Endometrial microvascular endothelial cells (primary cell): Measurements from ENCODE around the gene AGO4. TPM values are rescaled to one million over a fixed set of nuclear protein-coding genes. Genes with fewer than 3 reads are reported as not detected.
"Not testable (repeated sequence)": the region's sequence is repeated elsewhere in the genome, so short reads cannot be mapped to it uniquely, and the experiment has no call there.

Experiments used
- in situ Hi-C: cut with HindIII; loops from 2 replicates; pipeline ENCODE4 v1.10.0; 2017; ENCODE audit warnings: low sequenced_read_pairs, low pct_unique_long_range_greater_than_20kb; ENCODE audit errors: inconsistent ontology term
- total RNA-seq: library from RNA; depleted of rRNA; stranded (reverse); fragments of >200 nt; gene quantifications from one replicate; pipeline ENCODE4 v1.2.3, GENCODE V29; 2015; ENCODE audit errors: inconsistent ontology term

The AGO4 gene
- total RNA-seq, 1 donor from 2014 or later: 6.1 TPM

GRCh38 chr1:35886577-35887431 lies 79.0 kb downstream of the AGO4 start:
- in situ Hi-C loops: no loop called here

DNA sequence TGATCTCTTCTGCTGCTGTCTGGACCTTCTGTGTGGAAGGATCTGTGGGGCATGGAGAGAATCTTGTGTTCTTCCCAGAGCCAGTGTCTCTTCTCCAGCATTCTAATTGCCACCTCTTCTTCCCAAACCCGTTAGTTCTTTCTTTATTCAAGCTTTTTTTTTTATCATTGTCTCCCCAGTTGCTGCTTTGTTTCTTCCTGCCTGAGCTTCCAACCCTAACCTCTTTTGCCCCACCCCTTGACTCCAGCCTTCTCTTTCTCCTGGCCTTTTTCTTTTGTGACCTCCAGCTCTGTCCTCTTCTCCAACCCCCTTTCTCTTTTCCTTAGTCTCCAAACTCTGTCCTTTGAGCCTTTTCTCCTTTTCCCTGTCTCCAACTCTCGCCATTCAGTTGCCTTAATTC lies 79.7 kb downstream of the AGO4 start:
- in situ Hi-C loops: no loop called here

GRCh38 chr1:35888255-35888654 lies 80.4 kb downstream of the AGO4 start:
- in situ Hi-C loops: no loop called here

GRCh38 chr1:35888981-35889380 lies 81.2 kb downstream of the AGO4 start:
- in situ Hi-C loops: not testable (repeated sequence)

DNA sequence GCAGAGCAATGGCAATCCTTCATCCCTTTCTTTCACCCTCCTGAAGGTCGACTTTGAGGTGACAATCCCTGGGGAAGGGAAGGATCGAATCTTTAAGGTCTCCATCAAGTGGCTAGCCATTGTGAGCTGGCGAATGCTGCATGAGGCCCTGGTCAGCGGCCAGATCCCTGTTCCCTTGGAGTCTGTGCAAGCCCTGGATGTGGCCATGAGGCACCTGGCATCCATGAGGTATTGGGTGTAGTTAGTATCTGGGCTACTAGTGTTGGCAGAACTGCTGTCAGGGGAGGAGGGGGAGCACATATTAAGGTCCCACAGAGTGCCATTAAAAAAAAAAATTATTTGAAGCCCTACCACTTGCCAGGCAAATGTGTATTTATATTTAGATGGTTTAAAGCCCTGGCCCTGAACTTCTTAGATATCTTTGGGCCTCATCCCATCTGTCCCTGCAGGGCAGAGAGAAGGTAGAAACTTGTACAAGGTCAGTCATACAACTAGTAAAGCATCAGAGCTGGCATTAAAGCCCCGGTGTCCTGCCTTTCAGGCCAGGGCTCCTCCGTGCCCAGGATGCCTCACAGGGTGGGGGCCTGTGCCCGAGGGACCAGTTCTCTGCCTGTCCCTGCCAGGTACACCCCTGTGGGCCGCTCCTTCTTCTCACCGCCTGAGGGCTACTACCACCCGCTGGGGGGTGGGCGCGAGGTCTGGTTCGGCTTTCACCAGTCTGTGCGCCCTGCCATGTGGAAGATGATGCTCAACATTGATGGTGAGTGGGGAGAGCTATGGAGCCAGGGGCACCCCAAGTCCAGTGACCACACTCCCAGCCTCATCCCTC lies 85.4 kb downstream of the AGO4 start:
- in situ Hi-C loops: no loop called here

GRCh38 chr1:35894183-35894582 lies 86.4 kb downstream of the AGO4 start:
- in situ Hi-C loops: no loop called here

DNA sequence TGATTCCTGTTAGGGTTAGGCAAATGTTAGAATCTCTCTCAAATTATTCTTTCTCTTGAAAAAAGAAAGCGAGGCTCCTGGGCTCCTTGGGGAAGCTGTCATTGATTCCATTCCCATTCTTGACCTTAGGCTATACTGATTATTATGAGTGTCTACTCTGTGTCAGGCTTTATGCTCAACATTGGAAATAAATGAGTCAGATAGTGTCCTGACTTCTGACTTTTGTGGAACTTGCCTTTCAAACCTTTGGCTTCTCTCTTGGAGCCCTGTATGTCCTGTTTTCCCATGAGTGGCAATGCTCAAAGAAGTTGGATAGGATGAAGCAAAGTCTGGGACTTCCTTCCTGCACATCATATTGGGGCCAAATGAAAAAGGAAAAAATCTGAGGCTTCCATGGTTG lies 86.8 kb downstream of the AGO4 start:
- in situ Hi-C loops: no loop called here

DNA sequence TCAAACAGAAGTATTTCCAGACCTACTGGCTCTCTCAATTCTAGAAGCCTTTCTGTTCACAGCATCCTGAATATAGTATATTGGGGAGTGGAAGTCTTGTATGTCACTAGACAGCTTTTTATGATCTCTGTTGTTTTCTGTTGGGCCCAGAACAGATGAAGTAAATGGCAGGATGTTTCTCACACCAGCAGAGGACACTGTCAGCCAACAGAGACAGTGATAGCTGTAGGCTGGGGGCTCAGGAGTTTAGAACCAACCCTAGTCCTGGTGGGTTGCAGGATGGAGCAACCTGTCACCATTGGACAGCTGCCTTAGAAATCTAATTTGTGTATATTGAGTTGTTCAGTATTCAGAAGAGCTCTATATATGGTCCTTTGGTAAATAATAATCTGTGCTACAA lies 92.1 kb downstream of the AGO4 start:
- in situ Hi-C loops: no loop called here

DNA sequence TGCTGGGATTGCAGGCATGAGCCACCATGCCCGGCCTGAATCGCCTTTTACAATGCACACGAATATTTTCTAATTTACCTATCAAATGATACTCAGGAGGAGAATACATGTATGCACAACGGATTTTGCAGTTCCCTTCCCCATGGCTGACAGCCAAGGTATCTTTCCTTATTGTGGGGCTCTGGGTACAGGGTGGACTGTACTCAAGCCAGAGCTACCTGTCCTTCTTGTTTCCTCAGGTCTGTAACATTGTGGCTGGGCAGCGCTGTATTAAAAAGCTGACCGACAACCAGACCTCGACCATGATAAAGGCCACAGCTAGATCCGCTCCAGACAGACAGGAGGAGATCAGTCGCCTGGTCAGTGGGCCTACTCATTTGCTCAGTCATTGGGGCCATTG lies 93.4 kb downstream of the AGO4 start:
- in situ Hi-C loops: no loop called here

DNA sequence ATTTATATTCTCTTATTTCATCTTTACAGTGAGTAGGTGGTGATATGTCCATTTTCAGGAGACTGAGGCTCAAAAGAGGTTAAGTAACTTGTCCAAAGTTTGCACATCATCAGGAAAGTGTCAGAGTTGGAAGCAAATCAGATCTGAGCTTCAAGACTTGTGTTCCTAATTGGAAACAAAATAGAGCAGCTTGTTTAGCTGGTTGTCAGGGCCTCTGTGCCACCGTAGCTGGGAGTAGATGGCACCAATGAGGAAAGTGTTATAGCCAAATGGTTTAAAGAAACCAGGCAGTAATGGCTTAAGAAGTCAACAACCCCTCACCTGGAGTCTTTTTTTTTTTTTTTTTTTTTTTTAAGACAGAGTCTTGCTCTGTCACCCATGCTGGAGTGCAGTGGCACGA lies 94.9 kb downstream of the AGO4 start:
- in situ Hi-C loops: no loop called here

Other genes with a start within 250 kb of the AGO4 start
- not detected for gene TFAP2E, start 234.7 kb upstream of the AGO4 start, total RNA-seq
- gene PSMB2, start 166.5 kb upstream of the AGO4 start, total RNA-seq: 102 TPM
- gene C1orf216, start 89.1 kb upstream of the AGO4 start, total RNA-seq: 9.8 TPM
- gene CLSPN, start 38.0 kb upstream of the AGO4 start, total RNA-seq: 30.1 TPM
- 20.0 TPM for gene AGO1, start 75.2 kb downstream of the AGO4 start, total RNA-seq
- 7.2 TPM for gene AGO3, start 123.1 kb downstream of the AGO4 start, total RNA-seq